ENCODE results near the gene PJA1.

Gene PJA1

DNA sequence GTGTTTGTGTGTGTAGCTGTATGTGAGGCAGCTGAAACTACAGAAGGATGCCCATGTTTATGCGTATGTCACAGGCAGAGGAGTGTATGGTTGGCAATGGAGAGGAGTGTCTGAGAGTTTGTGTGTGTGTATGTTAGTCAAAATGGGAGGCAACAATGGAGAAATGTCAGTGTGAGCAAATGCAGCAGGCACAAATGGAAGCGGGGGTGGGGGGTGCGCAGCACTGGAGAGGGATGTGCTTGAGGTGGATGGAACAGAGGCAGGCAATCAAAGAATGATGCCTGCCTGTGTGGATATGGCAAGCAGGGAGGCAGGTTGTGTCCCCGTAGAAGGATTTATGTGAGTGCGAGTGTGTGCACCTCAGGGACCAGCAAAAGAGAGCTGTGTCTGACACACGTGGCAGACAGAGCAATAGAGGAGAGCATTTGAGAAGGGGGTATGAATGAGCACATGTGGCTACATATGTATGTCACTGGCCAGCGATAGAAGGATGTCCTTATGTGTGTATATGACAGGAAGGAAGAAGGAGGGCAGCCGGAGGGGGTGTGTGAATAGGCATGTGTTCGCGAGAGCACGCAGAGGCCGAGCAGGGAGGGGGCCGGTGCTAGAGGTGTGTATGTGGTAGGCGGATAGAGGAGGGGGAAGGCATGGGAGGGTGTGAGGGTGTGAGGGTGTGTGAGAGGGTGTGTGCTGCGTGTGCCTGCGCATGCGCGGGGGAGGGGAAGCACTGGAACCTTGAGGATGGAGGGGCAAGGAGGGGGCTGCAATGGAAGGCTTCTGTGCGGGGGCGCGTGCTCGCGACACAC lies 1.1 kb downstream of the PJA1 start:
- DNase-seq = peak; percentile 35 to 60

DNA sequence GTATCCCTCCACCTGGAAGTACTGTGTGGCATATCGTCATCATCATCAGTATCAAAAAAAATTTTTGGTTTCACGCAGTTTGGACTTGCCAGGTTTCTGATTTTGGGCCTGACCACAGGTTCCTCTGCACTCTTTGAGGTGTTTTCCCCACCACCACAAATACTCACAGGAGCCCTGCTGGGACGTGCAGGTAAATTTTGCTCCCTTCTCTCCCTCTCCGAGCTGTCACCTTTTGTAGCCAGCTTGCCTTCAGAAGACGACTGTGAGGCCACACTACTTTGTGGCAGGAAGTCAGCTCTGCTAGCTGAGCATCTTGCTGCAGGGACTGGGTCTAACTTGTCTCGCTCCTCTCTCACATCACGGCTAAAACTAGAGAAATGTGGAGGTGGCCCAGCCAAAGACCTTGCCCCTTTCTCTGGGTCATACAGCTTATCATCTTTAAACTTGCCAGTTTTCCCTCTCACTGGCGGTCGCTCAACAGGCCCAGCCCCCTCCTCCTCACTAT lies 2.8 kb downstream of the PJA1 start:
- no peak for DNase-seq

DNA sequence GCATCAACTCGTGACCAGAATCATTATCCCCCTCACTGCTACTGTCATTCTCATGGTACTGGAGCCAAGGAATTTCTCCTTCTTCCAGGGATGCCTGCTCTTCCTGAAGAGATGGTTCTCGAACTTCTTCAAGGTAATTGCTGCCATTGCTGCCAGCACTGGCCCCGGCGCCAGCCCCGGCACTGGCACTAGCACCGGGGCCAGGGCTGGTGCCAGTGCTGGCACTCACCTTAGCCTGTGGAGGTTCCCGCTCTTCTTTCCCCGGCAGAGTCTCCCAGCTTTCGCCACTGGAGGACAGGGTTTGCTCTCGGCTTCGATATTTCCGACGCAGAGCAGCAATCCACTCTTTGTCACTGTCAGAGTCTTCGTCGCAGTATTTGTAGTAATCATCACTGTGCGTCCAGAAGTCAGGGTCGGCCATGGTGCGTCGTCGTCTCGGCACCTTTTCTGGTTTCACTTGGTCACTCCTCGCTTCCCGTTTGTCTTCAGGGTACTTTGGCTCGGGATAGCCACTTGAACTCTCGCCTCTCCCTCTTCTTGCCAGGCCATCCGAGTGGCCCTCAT lies 3.4 kb downstream of the PJA1 start:
- no peak for DNase-seq

DNA sequence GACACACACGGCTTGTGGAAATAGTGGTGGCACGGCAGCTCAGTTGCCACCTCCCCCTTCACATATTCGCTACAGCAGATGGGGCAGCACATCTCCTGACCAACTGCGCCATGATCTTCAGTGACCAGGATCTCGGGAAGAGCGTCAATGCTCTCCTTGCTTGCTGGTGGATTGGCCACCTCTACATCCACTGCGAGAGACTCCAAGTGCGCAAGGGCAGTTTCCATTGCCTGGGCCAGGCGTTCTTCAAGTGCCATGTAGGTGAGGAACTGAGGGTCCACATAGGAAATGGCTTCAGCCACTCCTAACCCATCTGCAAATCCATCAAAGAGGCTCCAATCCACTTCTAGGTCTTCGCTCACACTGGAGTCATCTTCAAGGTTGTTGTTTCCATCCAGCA lies 3.9 kb downstream of the PJA1 start:
- DNase-seq = no peak

DNA sequence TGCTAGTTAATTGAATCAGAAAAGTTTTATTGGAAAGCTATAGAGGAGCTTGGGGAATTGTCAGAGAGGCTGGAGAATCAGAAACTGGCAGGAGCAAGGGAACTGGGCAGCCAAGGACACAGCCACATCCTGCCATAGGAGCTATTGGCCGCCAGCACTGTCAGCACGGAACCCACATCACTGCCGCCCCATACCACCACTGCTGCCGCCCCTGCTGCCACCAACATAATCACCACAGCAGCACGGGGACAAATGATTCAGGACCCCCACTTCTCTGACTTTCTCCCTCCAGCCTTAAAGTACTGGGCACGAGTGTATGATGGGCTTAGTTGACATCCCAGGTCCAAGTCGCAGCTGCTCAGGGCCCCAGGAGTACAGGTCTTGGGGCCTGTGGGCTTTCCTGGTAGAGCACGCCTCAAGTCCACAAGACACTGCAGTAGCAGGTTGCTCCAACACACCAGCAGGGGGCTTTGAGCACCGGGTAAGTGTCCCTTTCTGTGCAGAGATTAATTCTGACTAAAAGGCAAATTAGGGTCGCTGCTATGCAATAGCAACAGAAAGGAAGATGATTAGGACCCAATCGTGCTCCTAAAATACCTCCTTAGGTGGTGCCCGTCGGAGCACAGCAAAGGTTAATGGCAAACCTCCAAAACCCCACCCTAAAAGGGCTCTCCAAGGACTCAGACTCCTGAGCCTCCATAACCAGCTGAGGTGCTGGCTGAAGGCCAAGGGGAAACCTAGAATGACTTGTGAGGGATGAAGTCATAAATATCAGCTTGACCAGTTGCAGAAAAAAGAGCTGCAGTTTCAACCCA lies 6.9 kb downstream of the PJA1 start:
- peak; percentile 5 to 9 for DNase-seq

DNA sequence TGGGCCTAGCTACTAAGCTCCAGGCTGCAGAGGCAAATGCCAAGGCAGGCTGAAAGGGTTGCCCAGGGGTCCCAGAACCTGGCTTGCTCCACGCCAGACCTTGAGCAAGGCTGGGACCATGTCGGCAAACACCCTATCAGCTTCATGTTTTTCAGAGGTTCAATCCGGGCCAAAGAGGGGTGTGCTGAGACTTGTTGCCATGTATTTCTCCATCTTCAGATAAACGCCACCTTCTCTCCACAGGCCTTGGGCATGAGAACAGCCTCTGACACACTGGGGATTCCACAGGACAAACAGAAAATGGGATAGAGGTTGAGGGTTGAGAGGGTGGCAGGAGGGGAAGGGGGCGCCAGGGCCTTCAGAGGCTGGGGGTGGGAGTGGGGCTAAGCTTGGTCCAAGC lies 8.6 kb downstream of the PJA1 start:
- DNase-seq = no peak

DNA sequence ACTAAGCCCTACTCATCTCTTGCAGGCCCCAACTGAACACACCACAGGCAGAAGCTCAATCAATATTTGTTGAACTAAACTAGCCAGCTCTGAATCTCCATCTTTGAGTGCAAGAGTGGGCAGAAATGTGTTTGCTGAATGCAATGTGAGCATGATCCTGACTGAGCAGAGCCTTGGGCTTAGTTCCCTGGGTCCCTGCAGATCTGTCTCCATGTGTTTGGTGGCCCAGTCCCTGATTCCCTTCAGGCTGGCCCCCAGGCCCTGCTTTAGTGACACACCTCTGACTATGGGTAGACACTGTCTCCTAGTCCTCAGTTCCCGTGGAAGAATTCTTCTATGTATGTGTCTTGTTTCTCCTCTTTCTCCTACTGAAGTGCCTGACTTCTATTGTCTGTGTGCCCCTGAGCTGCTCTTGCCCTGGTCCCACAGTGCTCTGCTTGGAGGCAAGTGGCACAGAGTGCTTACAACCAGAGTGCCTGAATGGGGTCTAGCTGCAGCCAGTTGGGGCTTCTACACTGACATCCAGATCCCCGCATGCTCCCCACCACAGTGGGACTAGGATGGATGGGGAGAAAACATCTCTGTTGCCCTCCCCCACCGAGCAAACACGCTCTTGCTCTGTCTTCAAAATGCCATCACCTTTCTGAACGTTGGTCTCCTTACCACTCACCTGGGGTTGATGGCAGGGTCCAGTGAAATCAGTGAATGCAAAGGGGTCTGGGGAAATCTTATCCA lies 9.3 kb downstream of the PJA1 start:
- no peak for DNase-seq

DNA sequence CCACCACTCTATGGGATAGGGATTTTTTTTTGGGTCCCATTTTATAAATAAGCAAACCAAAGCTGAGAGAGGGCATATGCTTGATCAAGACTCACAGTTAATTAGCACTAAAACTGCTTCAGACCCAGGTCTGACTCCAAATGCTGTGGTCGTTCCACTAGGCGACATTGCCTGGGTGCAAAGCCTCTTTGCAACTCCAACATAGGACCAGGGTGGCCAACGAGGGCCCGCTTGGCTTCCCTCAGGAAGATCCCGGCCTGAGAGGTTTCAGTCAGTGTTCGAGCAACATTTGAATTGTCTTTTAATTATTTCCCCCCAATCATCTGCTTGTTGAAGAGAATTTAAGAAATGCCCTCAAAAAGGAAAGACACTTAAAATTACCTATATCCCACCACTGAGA lies 11.2 kb downstream of the PJA1 start:
- DNase-seq = no peak

DNA sequence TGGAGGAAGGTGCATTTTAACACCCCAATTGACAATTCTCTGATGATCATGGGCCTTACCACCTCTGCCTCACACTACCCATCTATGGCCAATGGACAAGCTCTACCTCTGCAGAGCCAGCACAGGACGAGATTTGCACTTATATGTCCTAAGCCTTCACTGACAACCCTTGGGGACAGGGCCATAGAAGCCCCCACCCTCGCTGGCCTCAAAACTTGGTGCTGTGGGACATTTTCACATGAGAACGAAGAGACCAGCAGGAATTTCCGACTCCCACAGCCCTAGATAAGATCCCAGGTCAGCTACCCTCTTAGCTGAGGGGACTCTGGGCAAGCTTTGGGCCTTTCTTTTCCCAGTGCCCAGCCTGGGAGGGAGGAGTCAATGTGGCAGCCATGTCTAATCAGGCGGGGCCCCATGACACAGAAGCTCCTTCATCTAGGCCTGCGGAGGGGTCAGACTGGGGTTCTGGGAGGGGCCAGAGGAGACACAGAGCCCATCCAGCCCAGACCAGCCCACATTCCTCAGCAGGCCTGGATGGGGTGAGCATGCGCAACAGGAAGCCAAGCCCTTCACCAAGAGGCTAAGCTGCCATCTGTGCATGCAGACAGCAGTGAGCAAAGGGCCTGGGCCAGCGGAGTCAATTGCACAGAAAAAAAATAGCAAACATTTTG lies 12.1 kb downstream of the PJA1 start:
- DNase-seq = no peak

DNA sequence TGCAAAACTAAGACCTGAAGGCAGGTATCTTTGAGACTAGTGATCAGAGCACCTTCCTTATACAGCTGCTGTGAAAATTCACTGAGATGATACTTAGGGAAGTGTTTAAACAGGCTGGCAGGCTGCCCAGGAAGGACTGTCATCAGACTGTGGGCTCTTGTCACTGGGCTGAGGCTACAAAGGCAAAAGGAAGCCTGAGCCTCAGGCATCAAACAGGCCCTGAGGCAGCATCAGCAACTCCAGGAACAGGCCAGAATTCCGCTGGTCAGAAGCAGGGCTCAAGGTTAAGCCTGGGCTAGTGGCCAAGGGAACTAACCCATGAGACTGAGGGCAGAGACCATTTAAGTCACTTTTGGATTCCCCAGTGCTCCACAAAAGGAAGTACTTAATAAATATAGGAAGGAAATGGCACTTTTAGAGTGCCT lies 12.8 kb downstream of the PJA1 start:
- DNase-seq = no peak

DNA sequence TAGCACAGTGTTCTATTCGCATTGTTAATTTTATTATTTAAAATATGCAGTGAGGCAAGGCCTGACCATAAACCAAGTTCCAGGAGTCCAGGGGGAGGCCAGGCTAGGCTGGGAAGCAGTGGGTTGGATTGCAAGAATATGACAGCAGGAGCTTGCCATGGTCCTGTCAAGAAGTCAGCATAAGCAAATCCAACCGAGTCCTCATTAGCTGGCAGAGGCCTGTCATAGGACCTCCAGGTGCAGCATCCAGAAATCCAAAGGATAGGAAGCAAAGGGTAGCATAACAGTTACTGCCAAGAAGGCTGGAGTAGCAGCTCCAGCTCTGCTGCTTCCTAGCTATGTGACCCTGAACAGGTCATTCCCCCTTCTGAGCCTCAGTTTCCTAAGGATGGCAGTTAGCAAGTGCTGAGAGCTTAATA lies 13.4 kb downstream of the PJA1 start:
- DNase-seq = no peak

DNA sequence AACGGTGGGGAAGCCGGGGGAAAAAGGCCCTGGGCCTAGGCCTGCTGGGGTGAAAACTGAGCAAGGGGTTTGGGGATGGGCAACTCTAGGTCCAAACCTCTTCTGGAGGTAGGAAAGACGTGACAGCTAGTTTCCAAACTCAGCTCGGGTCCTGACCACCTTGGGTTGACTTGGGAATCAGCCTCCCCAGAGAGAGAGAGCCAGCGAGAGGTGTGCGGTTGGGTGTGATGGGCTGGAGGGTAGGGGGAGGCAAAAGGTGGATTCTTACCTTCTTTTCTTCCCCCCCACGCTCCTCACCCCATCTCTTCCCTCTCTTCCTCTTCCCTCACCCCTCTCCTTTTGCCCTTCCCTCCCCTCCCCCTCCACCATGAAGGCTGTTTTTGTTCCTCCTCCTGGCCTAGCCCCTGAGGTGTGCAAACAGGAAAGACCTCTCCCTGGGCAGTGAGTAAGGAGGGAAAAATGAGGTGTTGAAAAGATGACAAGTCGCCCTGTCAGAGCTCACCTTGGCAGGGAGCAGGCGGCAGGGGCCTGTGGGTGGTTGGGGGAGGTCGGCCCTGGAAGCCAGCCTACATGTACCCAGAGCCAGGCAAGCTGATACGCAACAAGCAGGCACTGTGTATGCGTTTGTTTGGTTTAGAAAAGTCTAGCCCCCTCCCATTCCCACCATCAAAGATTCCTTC lies 14.8 kb downstream of the PJA1 start:
- DNase-seq = no peak

DNA sequence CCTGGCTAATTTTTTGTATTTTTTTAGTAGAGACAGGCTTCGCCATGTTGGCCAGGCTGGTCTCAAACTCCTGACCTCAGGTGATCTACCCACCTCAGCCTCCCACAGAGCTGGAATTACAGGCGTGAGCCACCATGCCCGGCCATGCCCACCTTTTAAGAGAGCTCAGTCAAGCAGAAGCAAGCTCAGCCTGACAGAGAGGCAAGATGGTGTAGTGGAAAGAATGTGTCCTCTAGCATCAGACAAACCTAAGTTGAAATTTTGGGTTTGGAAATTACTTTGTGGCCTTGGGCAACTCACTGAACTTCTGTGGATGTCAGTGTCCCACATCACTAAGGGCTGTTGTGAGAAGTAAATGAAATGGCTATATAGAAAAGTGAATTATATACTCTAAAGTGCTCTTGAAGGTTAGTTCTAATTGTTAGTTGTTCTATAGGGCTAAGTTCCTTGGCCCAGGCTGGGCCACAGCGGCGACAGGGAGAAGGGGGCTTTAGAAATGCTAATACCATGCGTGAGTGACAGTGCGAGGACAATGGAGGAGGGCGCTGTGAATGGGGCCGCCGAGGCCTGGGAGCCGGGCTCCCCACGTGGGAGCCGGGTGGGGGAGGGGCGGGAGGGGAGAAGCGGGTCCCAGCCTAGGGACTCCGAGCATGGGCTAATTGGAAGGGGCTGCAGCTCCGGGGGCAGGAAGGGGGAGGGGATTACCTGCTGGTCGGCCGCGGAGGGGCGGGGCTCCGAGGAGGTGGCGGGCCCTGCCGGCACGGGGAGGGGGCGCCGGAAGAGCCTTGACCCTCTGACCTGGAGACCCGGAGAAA lies 15.6 kb downstream of the PJA1 start:
- no peak for DNase-seq

DNA sequence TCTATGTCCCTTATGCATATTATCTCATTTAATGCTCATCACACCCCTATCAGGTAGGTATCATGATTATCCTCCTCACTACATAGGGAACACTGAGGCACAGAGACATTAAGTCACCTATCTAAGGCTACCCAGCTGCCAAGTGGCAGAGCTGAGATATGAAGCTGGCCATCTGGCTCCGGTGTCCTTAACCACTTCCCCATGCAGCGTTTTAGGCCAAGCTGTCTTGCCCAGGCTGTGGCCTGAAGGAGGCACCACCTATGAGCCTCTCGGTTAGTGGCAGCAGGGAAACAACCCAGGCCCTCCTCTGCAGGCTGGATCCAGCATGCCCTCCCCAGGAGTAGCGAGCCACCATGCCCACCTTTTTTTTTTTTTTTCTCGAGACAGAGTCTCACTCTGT lies 16.3 kb downstream of the PJA1 start:
- DNase-seq = no peak

DNA sequence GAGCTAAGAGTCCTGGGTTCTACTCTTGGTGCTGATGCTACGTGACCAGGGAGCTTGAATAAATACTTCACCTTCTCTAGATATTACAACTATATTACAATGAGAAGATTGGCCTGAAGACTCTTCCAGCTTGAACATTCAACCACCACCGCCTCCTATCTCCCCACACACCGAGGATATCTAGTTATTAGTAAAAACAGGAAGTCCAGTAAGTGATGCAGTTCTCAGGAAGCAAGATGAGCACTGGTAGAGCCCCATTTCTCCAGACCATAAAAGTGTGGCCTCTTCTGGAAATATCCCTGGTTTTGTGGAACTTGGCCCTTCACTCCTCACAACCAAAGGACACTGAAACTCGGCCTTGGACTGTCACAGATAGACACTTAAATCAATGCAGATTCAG lies 18.5 kb downstream of the PJA1 start:
- no peak for DNase-seq

DNA sequence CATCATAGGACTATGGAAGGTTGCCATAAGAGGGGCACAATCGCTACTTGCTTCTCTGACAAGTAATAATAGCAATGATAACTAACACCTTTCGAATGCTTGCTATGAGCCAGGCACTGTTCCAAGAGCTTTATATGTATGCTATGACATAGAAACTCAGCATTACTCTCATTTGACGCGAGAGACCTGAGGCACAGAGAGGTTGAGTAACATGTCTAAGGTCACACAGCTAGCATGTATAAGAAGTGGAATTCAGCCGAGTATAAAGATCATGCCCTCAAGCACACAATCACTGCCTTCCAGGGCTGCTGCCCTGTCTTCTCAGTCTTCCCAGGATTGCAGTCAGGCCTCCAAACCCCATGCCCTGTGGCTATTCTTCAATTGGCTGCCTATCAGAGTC lies 19.5 kb downstream of the PJA1 start:
- DNase-seq = no peak

DNA sequence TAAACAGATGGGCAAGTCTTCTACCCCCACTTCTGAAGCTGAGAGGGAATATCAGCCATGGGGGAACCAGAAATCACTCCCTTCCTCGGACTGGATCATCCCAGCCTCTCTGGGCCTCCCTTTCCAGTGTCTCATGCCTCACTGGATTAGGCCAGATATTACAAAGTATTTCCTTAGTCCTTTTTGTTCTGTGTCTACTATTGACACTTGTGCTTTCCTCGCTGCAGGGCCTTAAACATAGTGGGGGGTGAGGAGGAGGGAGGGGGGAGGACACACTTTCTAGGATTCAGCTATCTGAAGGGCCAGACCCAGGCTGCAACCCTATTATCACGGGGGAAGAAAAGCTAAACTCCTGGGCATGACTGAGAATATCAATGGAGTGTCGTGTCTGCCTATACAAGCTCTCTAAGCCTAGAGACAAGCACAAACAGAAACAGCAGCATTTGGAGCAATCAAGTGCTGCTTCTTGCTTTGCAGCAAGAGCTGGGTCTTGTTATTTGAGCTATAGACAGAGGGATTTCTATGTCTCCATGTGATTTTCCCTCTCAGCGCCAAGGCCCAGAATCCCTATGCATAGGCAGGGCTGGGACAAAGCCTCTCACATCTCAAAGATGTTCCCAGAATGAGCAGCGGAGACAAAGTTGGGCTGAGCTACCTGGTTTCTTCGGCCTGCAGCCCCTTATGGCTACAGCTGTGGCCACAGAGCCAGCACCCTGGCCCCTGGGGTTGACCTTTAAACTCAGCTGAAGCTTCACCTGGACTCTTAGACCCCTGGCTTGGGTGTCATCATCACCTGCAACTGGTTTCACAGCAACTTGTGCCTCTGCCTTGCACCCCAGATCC lies 20.2 kb downstream of the PJA1 start:
- DNase-seq = no peak

DNA sequence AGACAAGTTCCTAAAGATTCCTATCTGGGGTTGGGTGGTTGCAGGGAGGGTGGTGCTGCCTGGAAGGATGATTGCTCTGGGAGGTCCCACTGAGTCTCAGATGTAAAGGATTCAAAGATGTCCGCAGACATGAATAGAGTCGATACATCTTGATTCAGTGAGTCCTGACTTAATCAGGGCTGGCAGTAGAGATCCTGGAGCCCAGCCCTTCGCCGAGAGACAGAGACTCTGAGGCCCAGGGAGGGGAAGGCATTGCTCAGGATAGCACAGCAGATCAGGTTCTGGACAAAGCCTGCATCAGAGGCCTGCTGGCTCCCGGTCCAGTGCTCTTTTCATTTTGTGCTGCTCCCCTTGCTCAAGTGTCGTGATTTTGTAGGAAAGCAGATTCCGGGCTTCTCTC lies 21.7 kb downstream of the PJA1 start:
- DNase-seq = no peak

DNA sequence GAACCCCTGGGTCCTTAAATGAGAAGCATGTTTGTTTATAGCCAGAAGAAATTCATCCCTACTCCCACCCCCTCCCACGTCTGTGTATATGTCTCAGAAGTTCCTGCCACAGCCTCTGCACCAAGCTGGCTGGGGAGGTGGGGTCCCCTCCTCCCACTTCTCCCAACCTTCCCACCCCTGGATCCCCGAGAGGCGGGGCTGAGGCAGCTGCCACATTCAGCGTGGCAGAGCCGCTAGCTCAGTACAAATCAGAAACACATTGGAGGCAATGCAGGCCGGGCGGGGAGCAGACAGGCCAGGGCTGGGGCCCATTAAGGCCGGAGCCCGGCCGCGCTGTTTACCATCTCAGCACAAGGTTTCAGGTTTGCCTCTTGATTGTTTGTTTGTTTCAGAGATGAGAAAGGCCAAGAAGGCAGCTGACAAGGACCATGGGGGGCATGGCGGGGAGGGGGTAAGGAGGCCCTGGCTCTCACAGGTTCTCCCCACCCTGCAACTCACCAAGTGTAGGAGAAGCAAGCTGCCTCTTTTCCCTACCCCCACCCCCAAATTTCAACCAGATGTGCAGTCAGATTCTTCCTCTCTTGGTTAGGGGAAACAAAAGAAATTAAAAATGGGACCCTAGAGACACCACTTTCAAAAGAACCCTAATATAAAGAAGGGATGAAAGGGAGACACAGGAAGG lies 22.3 kb downstream of the PJA1 start:
- DNase-seq = no peak

All from stimulated activated CD4-positive, alpha-beta T cell treated with anti-CD3 and anti-CD28 coated beads, Interleukin-4, amount 100 ng/mL, for 4 hours (primary cell).